Neural cell (in vitro differentiated cells): ENCODE results near the gene ANTXR2.

ENCODE experiments used
- CTCF ChIP-seq: fragments of 450-650 bp; IDR thresholded peaks from 2 replicates; pipeline ENCODE4 v1.5.1; 2014; ENCODE audit warnings: antibody characterized with exemption, mild to moderate bottlenecking, moderate library complexity; ENCODE audit not compliant: poor library complexity, severe bottlenecking
- EP300 ChIP-seq: fragments of 450-650 bp; conservative IDR thresholded peaks from 2 replicates; pipeline ENCODE4 v1.6.1; 2014; ENCODE audit warnings: antibody characterized with exemption, mild to moderate bottlenecking, moderate library complexity; ENCODE audit not compliant: poor library complexity, severe bottlenecking
- EZH2 ChIP-seq: fragments of 200-600, 300-800 bp; shearing (Covaris generic), sonication (generic); IDR thresholded peaks from 2 replicates; pipeline ENCODE4 v1.6.1; 2014; ENCODE audit warnings: antibody characterized with exemption, low read length, borderline replicate concordance, mild to moderate bottlenecking; ENCODE audit not compliant: insufficient read depth, poor library complexity, severe bottlenecking
- MXI1 ChIP-seq: fragments of 450-650 bp; conservative IDR thresholded peaks from 2 replicates; pipeline ENCODE4 v1.6.1; 2014; ENCODE audit warnings: antibody characterized with exemption, mild to moderate bottlenecking; ENCODE audit not compliant: poor library complexity, severe bottlenecking
- TAF1 ChIP-seq: IDR thresholded peaks from 2 replicates; pipeline ENCODE4 v1.6.1; 2012; ENCODE audit warnings: low read depth

- no peak for TF ChIP-seq TAF1
- no peak for TF ChIP-seq EP300
- no peak for TF ChIP-seq EZH2
- TF ChIP-seq CTCF = no peak
- no peak for TF ChIP-seq MXI1
These were observed 58.5 kb downstream of the ANTXR2 start for GRCh38 chr4:80014531-80014930.
